NB4 (cell line): ENCODE results near the gene F7.
A peak's percentile ranks its signal among the peaks of the same experiment; 100 is the strongest.

ENCODE experiments used
- DNase-seq: peaks from one replicate; pipeline ENCODE4 v3.0.0; 2010; ENCODE audit warnings: low read depth
- H3K4me3 ChIP-seq: one replicate; pipeline ENCODE4 v1.5.1; 2011; ENCODE audit warnings: mild to moderate bottlenecking, low read depth, low read length, moderate library complexity
- CTCF ChIP-seq: IDR thresholded peaks from one replicate; pipeline ENCODE4 v1.5.1; 2012; ENCODE audit warnings: low read depth, low read length
- MAX ChIP-seq: IDR thresholded peaks from 2 replicates; pipeline ENCODE4 v1.6.1; 2011; ENCODE audit warnings: low read depth, low read length
- MYC ChIP-seq: IDR thresholded peaks from 2 replicates; pipeline ENCODE4 v1.6.1; 2011; ENCODE audit warnings: low read depth, low read length
- POLR2A ChIP-seq: IDR thresholded peaks from 2 replicates; pipeline ENCODE4 v1.6.1; 2011; ENCODE audit warnings: mild to moderate bottlenecking; ENCODE audit not compliant: insufficient read length; ENCODE audit errors: extremely low read depth

Gene F7

DNA sequence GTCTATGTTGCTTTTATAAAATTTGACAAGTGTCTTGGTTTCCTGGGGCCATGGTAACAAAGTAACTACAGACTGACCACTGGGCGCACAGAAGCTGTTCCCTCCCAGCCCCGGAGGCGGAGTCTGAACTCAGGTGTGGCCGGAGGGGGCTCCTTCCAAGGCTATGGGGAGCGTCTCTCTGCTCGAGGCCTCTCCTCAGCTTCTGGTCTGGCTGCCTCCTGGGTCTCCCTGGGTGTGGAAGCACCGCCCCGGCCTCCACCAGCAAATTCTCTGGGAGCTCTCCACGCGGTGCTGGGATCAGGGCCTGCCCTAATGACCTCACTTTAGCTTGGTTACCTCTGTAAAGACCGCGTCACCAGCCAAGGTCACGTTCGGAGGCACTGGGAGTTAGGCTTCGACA is 45.7 kb upstream of the F7 start:
- no peak for DNase-seq
- no peak overlapping the region for H3K4me3 ChIP-seq
- TF ChIP-seq POLR2A: no peak
- TF ChIP-seq CTCF: no peak
- TF ChIP-seq MAX: no peak
- no peak for TF ChIP-seq MYC

DNA sequence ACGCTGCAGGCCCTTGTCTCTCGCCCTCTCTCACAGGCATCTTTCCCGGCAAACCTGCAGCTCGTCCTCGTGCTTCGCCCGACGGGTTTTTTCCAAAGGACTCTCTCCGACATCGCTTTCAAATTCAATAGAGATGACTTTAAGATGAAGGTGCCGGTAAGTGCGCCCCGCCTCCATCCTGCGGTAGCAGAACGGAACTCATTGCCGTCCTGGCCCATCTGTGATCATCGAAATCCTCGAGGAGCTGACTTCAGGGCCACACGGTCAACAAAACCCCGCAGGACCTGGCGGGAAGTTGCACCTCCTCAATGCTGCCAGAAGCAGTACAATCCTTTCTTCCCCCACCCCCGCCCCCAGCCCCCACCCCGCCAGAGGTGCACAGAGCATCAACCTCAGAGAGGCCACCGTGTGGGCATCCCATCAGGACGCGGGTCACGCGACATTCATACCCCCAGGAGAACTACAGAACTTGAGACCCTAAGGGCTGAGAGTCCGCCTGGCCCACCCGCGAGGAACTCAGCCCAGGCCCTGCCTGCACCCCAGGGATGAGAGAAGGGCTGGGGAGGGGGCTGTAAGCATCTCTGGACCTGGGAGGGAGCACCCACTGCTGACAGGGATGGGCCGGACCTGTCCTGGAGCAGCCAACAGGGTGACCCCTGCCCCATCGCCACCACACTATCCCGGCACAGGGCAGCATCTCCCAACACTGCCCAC is 44.9 kb upstream of the F7 start:
- no peak for DNase-seq
- no peak overlapping the region for H3K4me3 ChIP-seq
- TF ChIP-seq MAX (no peak), POLR2A (no peak), CTCF (no peak), MYC (no peak)

DNA sequence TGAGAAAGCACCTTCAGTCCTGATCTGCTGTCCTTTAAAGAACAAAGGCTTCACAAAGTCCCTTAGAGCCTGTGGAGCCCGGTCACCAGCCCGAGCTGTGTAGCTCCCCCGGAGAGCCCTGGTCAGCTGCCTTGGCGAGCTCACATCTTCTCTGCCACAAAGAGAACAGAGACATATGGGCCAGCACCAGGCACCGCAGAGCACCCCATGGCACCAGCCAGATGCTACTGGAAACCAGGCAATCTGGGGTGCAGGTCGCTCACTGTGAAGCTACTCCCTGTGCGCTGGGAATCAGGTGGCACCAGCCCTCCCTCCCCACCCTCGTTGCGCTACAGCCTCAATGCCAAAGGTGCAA is 44.3 kb upstream of the F7 start:
- no peak for DNase-seq
- no peak for TF ChIP-seq POLR2A
- no peak for TF ChIP-seq CTCF
- no peak for TF ChIP-seq MAX
- no peak for TF ChIP-seq MYC
- H3K4me3 ChIP-seq: no peak overlapping the region

DNA sequence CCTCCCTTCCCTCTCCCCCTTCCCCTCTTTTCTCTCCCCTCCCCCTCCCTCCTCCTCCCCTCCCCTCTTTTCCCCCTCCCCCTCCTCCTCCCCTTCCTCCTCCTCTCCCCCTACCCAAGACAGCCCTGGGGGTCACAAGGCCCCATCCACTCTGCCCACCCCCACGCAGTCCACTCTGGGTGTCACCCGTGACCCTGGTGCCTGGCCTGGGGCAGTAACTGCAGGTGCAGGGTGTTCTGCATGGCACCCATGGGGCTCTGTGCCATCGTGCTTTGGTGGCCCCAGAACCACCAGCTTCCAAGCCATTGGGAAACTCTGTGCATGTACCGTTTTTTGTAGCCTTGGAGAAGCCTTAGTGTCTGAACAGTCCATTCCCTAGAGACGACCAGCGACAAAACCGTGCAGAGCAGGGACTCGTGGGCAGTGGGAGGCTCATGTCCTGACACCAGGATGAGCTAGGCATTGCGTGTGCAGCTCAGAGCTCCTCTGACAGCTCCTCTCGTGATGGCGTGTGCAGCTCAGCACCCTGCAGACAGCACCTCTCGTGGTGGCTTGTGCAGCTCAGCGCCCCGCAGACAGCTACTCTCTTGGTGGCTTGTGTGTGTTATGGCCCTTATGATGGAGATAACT is 43.7 kb upstream of the F7 start:
- no peak for TF ChIP-seq MAX
- TF ChIP-seq MYC: no peak
- TF ChIP-seq CTCF: no peak
- no peak for TF ChIP-seq POLR2A
- H3K4me3 ChIP-seq: no peak overlapping the region

DNA sequence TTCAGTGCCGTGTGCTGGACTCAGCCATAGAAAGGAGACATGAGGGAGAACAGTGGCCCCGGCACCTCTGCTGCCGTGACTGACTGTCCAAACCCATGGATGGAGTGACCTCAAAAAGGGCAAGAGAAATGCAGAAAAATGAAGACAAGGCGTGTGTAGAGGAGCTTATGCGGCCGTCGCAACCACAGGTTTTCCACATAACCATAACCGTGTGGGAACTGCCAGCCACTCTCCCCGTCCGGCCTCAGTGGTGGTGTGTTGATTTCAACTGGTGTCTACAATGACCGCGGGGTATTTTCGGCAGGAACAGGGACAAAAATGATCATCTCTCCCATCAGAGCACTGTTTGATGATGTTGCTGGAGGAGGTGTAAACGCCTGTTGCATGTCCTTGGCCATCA is 42.9 kb upstream of the F7 start:
- no peak for TF ChIP-seq CTCF
- no peak for TF ChIP-seq POLR2A
- TF ChIP-seq MYC: no peak
- no peak overlapping the region for H3K4me3 ChIP-seq

More for the DNA sequence above, 43.7 kb upstream of the F7 start:
- DNase-seq: peak; percentile 49

GRCh38 chr13:113063091-113063491 is 42.5 kb upstream of the F7 start:
- no peak for TF ChIP-seq MAX
- no peak for TF ChIP-seq POLR2A
- no peak for TF ChIP-seq MYC
- no peak for TF ChIP-seq CTCF
- H3K4me3 ChIP-seq: no peak overlapping the region
- DNase-seq: no peak

More for the DNA sequence above, 42.9 kb upstream of the F7 start:
- no peak for DNase-seq
